Measurements from ENCODE around the gene RCN1.

The RCN1 gene

GRCh38 chr11:32053151-32053888 lies 37.6 kb upstream of the RCN1 start (continued):
- no peak for TF ChIP-seq ZNF585B (tag by site-specific recombination; IDR thresholded peaks at IDR 0.05)
- TF ChIP-seq ZNF791 (tag by site-specific recombination; IDR thresholded peaks at IDR 0.05) = no peak
- TF ChIP-seq ZNF514 (tag by site-specific recombination; IDR thresholded peaks at IDR 0.05) = no peak

DNA sequence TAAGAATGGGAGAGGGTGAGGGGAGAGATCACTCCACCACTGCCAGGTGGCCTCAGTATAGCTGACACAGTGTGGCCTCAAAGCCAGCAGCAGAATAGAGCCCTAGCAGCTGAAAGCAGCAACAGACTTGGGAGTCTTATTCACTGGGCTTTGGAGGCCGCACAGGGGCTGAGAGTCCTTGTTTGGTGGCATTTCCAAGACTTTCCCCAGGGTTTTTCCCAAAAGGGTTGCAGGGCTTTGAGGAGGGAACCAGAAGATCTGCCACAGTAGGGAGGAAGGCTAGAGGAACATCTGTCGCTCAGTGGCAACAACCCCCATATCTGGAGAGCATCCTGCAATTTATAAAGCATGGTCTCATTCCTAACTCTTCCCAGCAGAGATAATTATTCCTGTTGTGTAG lies 35.0 kb upstream of the RCN1 start:
- no peak for TF ChIP-seq ZBTB49 (tag by site-specific recombination; IDR thresholded peaks at IDR 0.05; ENCODE audit: low read depth)
- no peak for TF ChIP-seq ZNF548 (tag by site-specific recombination; IDR thresholded peaks at IDR 0.05)
- no peak for TF ChIP-seq ZNF585B (tag by site-specific recombination; IDR thresholded peaks at IDR 0.05)
- TF ChIP-seq KLF16 (tag by site-specific recombination; IDR thresholded peaks at IDR 0.05) = no peak
- no peak for TF ChIP-seq ZNF335 (tag by site-specific recombination; conservative IDR thresholded peaks at IDR 0.05)
- no peak for TF ChIP-seq ZNF621 (tag by site-specific recombination; IDR thresholded peaks at IDR 0.05)
- TF ChIP-seq ZBTB17 (tag by site-specific recombination; IDR thresholded peaks at IDR 0.05) = no peak
- TF ChIP-seq ZNF2 (tag by site-specific recombination; IDR thresholded peaks at IDR 0.05) = no peak
- CTCF ChIA-PET = interaction anchor here (0.6 to 7.6 kb wide), 6 partner anchors 10 to 627 kb away, joined by 3 to 120 read pairs (median 19); no protein-coding TSS in a partner anchor
- Histone ChIP-seq H3K4me3 (ENCODE audit: low read depth, low read length) (no peak overlapping the region), H3K9me3 (ENCODE audit: control insufficient read depth, insufficient read depth, low read depth, low read length) (no peaks in the 10 kb centered on the region), H3K4me1 (ENCODE audit: control insufficient read depth, insufficient read depth, low read length) (no peaks in the 10 kb centered on the region), H3K27ac (ENCODE audit: extremely low read depth, low read depth, low read length) (no peak overlapping the region), H3K36me3 (ENCODE audit: control insufficient read depth in 2 of 2, insufficient read depth in 1 of 2, low read length in 2 of 2) (no peaks in the 10 kb centered on the region)
- POLR2A ChIA-PET = no interaction called here

DNA sequence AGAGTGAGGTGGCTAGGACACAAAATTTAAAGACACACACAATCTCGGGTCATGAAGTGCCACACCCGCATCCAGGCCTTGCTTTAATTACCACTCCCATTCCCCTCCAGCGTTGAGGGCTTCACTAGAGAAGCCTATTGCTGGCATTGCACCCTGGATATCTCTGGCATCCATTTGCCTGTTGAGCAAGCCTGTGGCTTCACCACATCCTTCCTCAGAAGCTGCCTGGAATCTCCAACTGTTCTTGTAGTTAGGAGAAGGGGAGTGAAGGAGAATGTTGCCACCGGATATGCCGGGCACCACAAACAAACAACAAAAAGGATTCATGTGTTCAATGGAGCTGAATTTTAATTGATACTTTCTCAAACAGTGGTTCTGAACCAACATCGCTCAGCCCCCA lies 34.4 kb upstream of the RCN1 start:
- Histone ChIP-seq H3K36me3 (ENCODE audit: control insufficient read depth in 2 of 2, insufficient read depth in 1 of 2, low read length in 2 of 2) (no peaks in the 10 kb centered on the region), H3K4me3 (ENCODE audit: low read depth, low read length) (no peak overlapping the region), H3K4me1 (ENCODE audit: control insufficient read depth, insufficient read depth, low read length) (no peaks in the 10 kb centered on the region), H3K27ac (ENCODE audit: extremely low read depth, low read depth, low read length) (no peak overlapping the region), H3K9me3 (ENCODE audit: control insufficient read depth, insufficient read depth, low read depth, low read length) (no peaks in the 10 kb centered on the region)
- POLR2A ChIA-PET = no interaction called here
- TF ChIP-seq, protein P1, sequence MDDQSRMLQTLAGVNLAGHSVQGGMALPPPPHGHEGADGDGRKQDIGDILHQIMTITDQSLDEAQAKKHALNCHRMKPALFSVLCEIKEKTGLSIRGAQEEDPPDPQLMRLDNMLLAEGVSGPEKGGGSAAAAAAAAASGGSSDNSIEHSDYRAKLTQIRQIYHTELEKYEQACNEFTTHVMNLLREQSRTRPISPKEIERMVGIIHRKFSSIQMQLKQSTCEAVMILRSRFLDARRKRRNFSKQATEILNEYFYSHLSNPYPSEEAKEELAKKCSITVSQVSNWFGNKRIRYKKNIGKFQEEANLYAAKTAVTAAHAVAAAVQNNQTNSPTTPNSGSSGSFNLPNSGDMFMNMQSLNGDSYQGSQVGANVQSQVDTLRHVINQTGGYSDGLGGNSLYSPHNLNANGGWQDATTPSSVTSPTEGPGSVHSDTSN (CRISPR knock-in tag; IDR thresholded peaks at IDR 0.05) = no peak
- TF ChIP-seq ZFP41 (tag by site-specific recombination; IDR thresholded peaks at IDR 0.05; ENCODE audit: borderline replicate concordance) = no peak
- no peak for TF ChIP-seq ZSCAN30 (tag by site-specific recombination; IDR thresholded peaks at IDR 0.05)
- no peak for TF ChIP-seq ZNF132 (tag by site-specific recombination; IDR thresholded peaks at IDR 0.05; ENCODE audit: borderline replicate concordance)
- TF ChIP-seq, protein P2, sequence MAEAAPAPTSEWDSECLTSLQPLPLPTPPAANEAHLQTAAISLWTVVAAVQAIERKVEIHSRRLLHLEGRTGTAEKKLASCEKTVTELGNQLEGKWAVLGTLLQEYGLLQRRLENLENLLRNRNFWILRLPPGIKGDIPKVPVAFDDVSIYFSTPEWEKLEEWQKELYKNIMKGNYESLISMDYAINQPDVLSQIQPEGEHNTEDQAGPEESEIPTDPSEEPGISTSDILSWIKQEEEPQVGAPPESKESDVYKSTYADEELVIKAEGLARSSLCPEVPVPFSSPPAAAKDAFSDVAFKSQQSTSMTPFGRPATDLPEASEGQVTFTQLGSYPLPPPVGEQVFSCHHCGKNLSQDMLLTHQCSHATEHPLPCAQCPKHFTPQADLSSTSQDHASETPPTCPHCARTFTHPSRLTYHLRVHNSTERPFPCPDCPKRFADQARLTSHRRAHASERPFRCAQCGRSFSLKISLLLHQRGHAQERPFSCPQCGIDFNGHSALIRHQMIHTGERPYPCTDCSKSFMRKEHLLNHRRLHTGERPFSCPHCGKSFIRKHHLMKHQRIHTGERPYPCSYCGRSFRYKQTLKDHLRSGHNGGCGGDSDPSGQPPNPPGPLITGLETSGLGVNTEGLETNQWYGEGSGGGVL (tag by site-specific recombination; IDR thresholded peaks at IDR 0.05) = no peak
- no peak for TF ChIP-seq ZNF549 (tag by site-specific recombination; IDR thresholded peaks at IDR 0.05)
- CTCF ChIA-PET = interaction anchor here (1.1 to 7.6 kb wide), 2 partner anchors 98 to 118 kb away, joined by 3 to 120 read pairs; no protein-coding TSS in a partner anchor
